OCI-LY3 (cell line): Measurements from ENCODE around the gene TMEM89.

Source experiments
- H2AFZ ChIP-seq: fragments of 200-600, 300-600 bp; shearing (Covaris generic); 2 replicates; pipeline ENCODE4 v1.6.0; 2014; ENCODE audit warnings: antibody characterized with exemption, low read depth, low read length
- H3K27ac ChIP-seq: fragments of 200-600, 300-600 bp; sonication (generic); 2 replicates; pipeline ENCODE4 v1.5.1; 2014; ENCODE audit warnings: mild to moderate bottlenecking, low read length, moderate library complexity, mixed read lengths
- H3K27me3 ChIP-seq: fragments of 200-600, 300-600 bp; sonication (generic); 2 replicates; pipeline ENCODE4 v1.6.1; 2014; ENCODE audit warnings: low read depth, low read length, mixed read lengths
- H3K36me3 ChIP-seq: fragments of 200-600, 300-600 bp; sonication (generic); replicated peaks from 2 replicates; pipeline ENCODE3; 2014; ENCODE audit warnings: low read depth, low read length, mixed read lengths
- H3K4me1 ChIP-seq: fragments of 300-600, 200-600 bp; sonication (generic); 2 replicates; pipeline ENCODE4 v1.6.1; 2014; ENCODE audit warnings: low read length, mixed read lengths
- H3K4me2 ChIP-seq: fragments of 200-600, 300-600 bp; sonication (generic); 2 replicates; pipeline ENCODE4 v1.6.1; 2014; ENCODE audit warnings: low read length, mixed read lengths
- H3K4me3 ChIP-seq: fragments of 300-600, 200-600 bp; sonication (generic); 2 replicates; pipeline ENCODE4 v1.5.1; 2014; ENCODE audit warnings: antibody characterized with exemption, mild to moderate bottlenecking, low read length, moderate library complexity
- H3K79me2 ChIP-seq: fragments of 300-600, 200-600 bp; shearing (Covaris generic); 2 replicates; pipeline ENCODE4 v1.6.1; 2014; ENCODE audit warnings: mild to moderate bottlenecking, low read length, mixed read lengths
- H3K9ac ChIP-seq: fragments of 300-600, 200-600 bp; shearing (Covaris generic); 2 replicates; pipeline ENCODE4 v1.6.0; 2014; ENCODE audit warnings: mild to moderate bottlenecking, low read length, moderate library complexity
- H3K9me3 ChIP-seq: fragments of 200-600, 300-600 bp; shearing (Covaris generic); 2 replicates; pipeline ENCODE4 v1.6.1; 2014; ENCODE audit warnings: low read length, mixed read lengths; ENCODE audit not compliant: insufficient read depth
- H4K20me1 ChIP-seq: fragments of 200-600, 300-600 bp; sonication (generic); 2 replicates; pipeline ENCODE4 v1.6.1; 2016; ENCODE audit warnings: low read length, mixed read lengths; ENCODE audit not compliant: insufficient read depth
- CTCF ChIP-seq: fragments of 200-600, 300-600 bp; sonication (generic); IDR thresholded peaks from 2 replicates; pipeline ENCODE4 v1.5.1; 2014; ENCODE audit warnings: antibody characterized with exemption, low read length, low read depth
- EZH2phosphoT487 ChIP-seq: fragments of 200-600 bp; shearing (Covaris generic); IDR thresholded peaks from 2 replicates; pipeline ENCODE4 v1.6.1; 2018; ENCODE audit warnings: antibody characterized with exemption, mixed run types, low read depth

The TMEM89 gene

GRCh38 chr3:48600711-48601621 lies 20.6 kb downstream of the TMEM89 start:
- no peak for TF ChIP-seq EZH2phosphoT487
- TF ChIP-seq CTCF = no peak
- no peaks in the 10 kb centered on the region for H3K9me3 ChIP-seq
- H3K36me3 ChIP-seq = peaks cover 61% of the 10 kb centered on the region
- no peaks in the 10 kb centered on the region for H3K79me2 ChIP-seq
- H3K27ac ChIP-seq = no peak overlapping the region
- no peak overlapping the region for H3K4me2 ChIP-seq
- no peaks in the 10 kb centered on the region; the same call in 1 of the 2 replicates for H4K20me1 ChIP-seq
- no peak overlapping the region for H3K4me3 ChIP-seq
- no peaks in the 10 kb centered on the region for H3K4me1 ChIP-seq
- H3K9ac ChIP-seq = no peak overlapping the region
- no peaks in the 10 kb centered on the region for H3K27me3 ChIP-seq
- H2AFZ ChIP-seq = no peak overlapping the region

GRCh38 chr3:48599509-48600285 lies 21.9 kb downstream of the TMEM89 start:
- Histone ChIP-seq H4K20me1 (no peaks in the 10 kb centered on the region; the same call in 1 of the 2 replicates), H3K4me2 (no peak overlapping the region), H3K4me3 (no peak overlapping the region), H3K9ac (no peak overlapping the region), H3K27me3 (no peaks in the 10 kb centered on the region), H3K4me1 (no peaks in the 10 kb centered on the region), H3K9me3 (no peaks in the 10 kb centered on the region), H3K79me2 (no peaks in the 10 kb centered on the region), H2AFZ (no peak overlapping the region), H3K27ac (no peak overlapping the region), H3K36me3 (peaks cover 49% of the 10 kb centered on the region)
- no peak for TF ChIP-seq EZH2phosphoT487
- TF ChIP-seq CTCF = no peak

- H3K9ac ChIP-seq = no peak overlapping the region
- no peak overlapping the region for H3K4me2 ChIP-seq
- no peaks in the 10 kb centered on the region for H3K4me1 ChIP-seq
- H3K9me3 ChIP-seq = no peaks in the 10 kb centered on the region
- H3K4me3 ChIP-seq = no peak overlapping the region
- no peaks in the 10 kb centered on the region for H3K27me3 ChIP-seq
- H3K36me3 ChIP-seq = peaks cover 42% of the 10 kb centered on the region
- no peak for TF ChIP-seq CTCF
- TF ChIP-seq EZH2phosphoT487 = no peak
- no peak overlapping the region for H2AFZ ChIP-seq
- no peaks in the 10 kb centered on the region; the same call in 1 of the 2 replicates for H4K20me1 ChIP-seq
- no peak overlapping the region for H3K27ac ChIP-seq
- no peaks in the 10 kb centered on the region for H3K79me2 ChIP-seq
Observed at GRCh38 chr3:48599077-48599501, 22.5 kb downstream of the TMEM89 start.
